CD14-positive monocyte (primary cell): ENCODE measurements around the gene GPAT3. TPM values are rescaled to one million over a fixed set of nuclear protein-coding genes. Genes with fewer than 3 reads are reported as not detected.

Source experiments
- DNase-seq, 3 donors: peaks; one replicate each; pipeline ENCODE4 v3.0.0-alpha.2; 2011 to 2022
- H2AFZ ChIP-seq: 2 replicates; pipeline ENCODE4 v1.6.0; 2012; ENCODE audit warnings: mild to moderate bottlenecking, low read depth, low read length, inconsistent platforms; ENCODE audit not compliant: insufficient read depth, poor library complexity, severe bottlenecking
- H3K27ac ChIP-seq, 2 donors: 1 replicate in 1 of 2; 2 replicates in 1 of 2; pipeline ENCODE4 v1.5.1; 2012 to 2013; ENCODE audit warnings: low read length in 2 of 2, control low read depth in 1 of 2, inconsistent platforms in 1 of 2, low read depth in 1 of 2, mild to moderate bottlenecking in 1 of 2
- H3K27me3 ChIP-seq, 2 donors: one replicate each; pipeline versions ENCODE4 v1.6.0 to v1.6.1; 2011 to 2013; ENCODE audit warnings: low read length in 2 of 2; ENCODE audit not compliant: control insufficient read depth in 2 of 2, insufficient read depth in 2 of 2
- H3K36me3 ChIP-seq, 2 donors: replicated peaks in 1 of 2; 1 replicate in 1 of 2; 2 replicates in 1 of 2; pipeline versions ENCODE4 v1.5.1 to v1.6.1; 2012 to 2013; ENCODE audit warnings: low read length in 2 of 2, control low read depth in 1 of 2, inconsistent platforms in 1 of 2, mild to moderate bottlenecking in 1 of 2; ENCODE audit not compliant: insufficient read depth in 2 of 2, control insufficient read depth in 1 of 2
- H3K4me1 ChIP-seq, 2 donors: 1 replicate in 1 of 2; 2 replicates in 1 of 2; pipeline versions ENCODE4 v1.5.1 to v1.6.1; 2012 to 2013; ENCODE audit warnings: low read length in 2 of 2, control low read depth in 1 of 2, inconsistent platforms in 1 of 2, mild to moderate bottlenecking in 1 of 2, moderate library complexity in 1 of 2; ENCODE audit not compliant: insufficient read depth in 2 of 2, control insufficient read depth in 1 of 2
- H3K4me2 ChIP-seq: replicated peaks from 2 replicates; pipeline ENCODE3; 2012; ENCODE audit warnings: low read length, moderate library complexity, mild to moderate bottlenecking; ENCODE audit not compliant: poor library complexity, severe bottlenecking; ENCODE audit errors: extremely low read depth
- H3K4me3 ChIP-seq, 3 experiments: fragments of 200-600 bp in 1 of 3; sonication (generic) in 1 of 3; replicated peaks in 1 of 3; 1 replicate in 2 of 3; 2 replicates in 1 of 3; pipeline ENCODE4 v1.5.1; 2011 to 2013; ENCODE audit warnings: low read length in 3 of 3, mild to moderate bottlenecking in 3 of 3, control low read depth in 2 of 3, low read depth in 2 of 3, inconsistent platforms in 1 of 3, moderate library complexity in 1 of 3
- H3K79me2 ChIP-seq: 2 replicates; pipeline ENCODE4 v1.6.0; 2012; ENCODE audit warnings: mild to moderate bottlenecking, control low read depth, inconsistent platforms, low read length, moderate library complexity; ENCODE audit not compliant: insufficient read depth
- H3K9ac ChIP-seq: 2 replicates; pipeline ENCODE4 v1.6.0; 2017; ENCODE audit warnings: low read length, mild to moderate bottlenecking; ENCODE audit not compliant: insufficient read depth, poor library complexity, severe bottlenecking
- H3K9me3 ChIP-seq, 2 donors: replicated peaks in 1 of 2; 1 replicate in 1 of 2; 2 replicates in 1 of 2; pipeline versions ENCODE4 v1.5.1 to v1.6.1; 2012 to 2013; ENCODE audit warnings: low read length in 2 of 2, control low read depth in 1 of 2; ENCODE audit not compliant: control insufficient read depth in 1 of 2, insufficient read depth in 1 of 2
- H4K20me1 ChIP-seq: 2 replicates; pipeline ENCODE4 v1.6.0; 2012; ENCODE audit warnings: mild to moderate bottlenecking, low read length, control low read depth, moderate library complexity; ENCODE audit not compliant: insufficient read depth
- H3K27ac Mint-ChIP-seq, 7 donors: one replicate each; pipeline ENCODE4 v1.8.0; 2020; ENCODE audit warnings: mild to moderate bottlenecking in 7 of 7, mixed read lengths in 7 of 7, moderate library complexity in 6 of 7, inconsistent platforms in 2 of 7
- H3K27me3 Mint-ChIP-seq, 3 donors: one replicate each; pipeline ENCODE4 v1.8.0; 2021 to 2022; ENCODE audit warnings: low read depth in 3 of 3, mild to moderate bottlenecking in 3 of 3, mixed read lengths in 3 of 3, moderate library complexity in 3 of 3, inconsistent platforms in 1 of 3
- H3K36me3 Mint-ChIP-seq, 2 donors: one replicate each; pipeline ENCODE4 v1.8.0; 2020; ENCODE audit warnings: mixed read lengths in 2 of 2, inconsistent platforms in 1 of 2, mild to moderate bottlenecking in 1 of 2
- H3K4me1 Mint-ChIP-seq: one replicate; pipeline ENCODE4 v1.8.0; 2020; ENCODE audit warnings: mild to moderate bottlenecking, mixed read lengths
- H3K4me3 Mint-ChIP-seq, 2 donors: one replicate each; pipeline ENCODE4 v1.8.0; 2020; ENCODE audit warnings: mild to moderate bottlenecking in 2 of 2, mixed read lengths in 2 of 2, moderate library complexity in 1 of 2
- H3K9me3 Mint-ChIP-seq, 7 donors: one replicate each; pipeline ENCODE4 v1.8.0; 2020 to 2022; ENCODE audit warnings: mixed read lengths in 7 of 7, mild to moderate bottlenecking in 6 of 7, moderate library complexity in 6 of 7, inconsistent platforms in 2 of 7
- CTCF ChIP-seq: fragments of 200-600 bp; IDR thresholded peaks from one replicate; pipeline ENCODE4 v1.8.0; 2022; ENCODE audit warnings: antibody characterized with exemption, mild to moderate bottlenecking
- WGBS: methylation state at CpG from one replicate; pipeline ENCODE4 v1.1.5; 2013; ENCODE audit warnings: missing lambda C conversion rate; ENCODE audit not compliant: insufficient coverage; 5-methylcytosine and 5-hydroxymethylcytosine counted together
- intact Hi-C, 2 donors: fragments of 100-400 bp; cut with micrococcal nuclease; formaldehyde crosslinking; loops; one replicate each; pipeline versions ENCODE4 v1.15.0 to v1.15.1; 2023
- polyA plus RNA-seq, 3 donors: library from polyadenylated mRNA; depleted of rRNA in 1 of 3; unstranded in 2 of 3; stranded (reverse) in 1 of 3; fragments of 300-500 nt in 2 of 3; fragments of >200 nt in 1 of 3; fragmentation: Illumina TruSeq in 2 of 3; gene quantifications; 1 replicate in 2 of 3; 2 replicates in 1 of 3; pipeline ENCODE4 v1.2.3, GENCODE V29; 2012 to 2021

GPAT3 gene
- polyA plus RNA-seq, 3 donors, result 20.9 to 46.2 (median 44.2) TPM

DNA sequence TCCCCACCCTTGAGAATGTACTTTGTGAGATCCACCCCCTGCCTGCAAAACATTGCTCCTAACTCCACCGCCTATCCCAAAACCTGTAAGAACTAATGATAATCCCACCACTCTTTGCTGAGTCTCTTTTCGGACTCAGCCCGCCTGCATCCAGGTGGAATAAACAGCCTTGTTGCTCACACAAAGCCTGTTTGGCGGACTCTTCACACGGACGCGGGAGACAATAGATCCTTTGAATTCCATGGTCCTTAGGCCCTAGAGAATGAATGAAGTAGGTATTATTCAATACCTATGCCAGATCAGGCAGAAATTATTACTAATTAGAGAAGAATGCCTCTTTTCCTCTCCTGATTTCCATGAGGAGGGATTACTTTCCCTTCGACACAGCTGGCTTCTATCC lies 101.0 kb downstream of the GPAT3 start:
- H3K9me3 ChIP-seq, result no peaks in the 10 kb centered on the region
- H3K27me3 ChIP-seq, result peaks cover 0 to 4% of the 10 kb centered on the region in 2 donors
- no peak overlapping the region for H3K9ac ChIP-seq
- H3K4me2 ChIP-seq, result no peak overlapping the region
- H3K4me3 ChIP-seq, result no peak overlapping the region
- intact Hi-C loops, result loop anchor here in 1 of 2 donors (10.0 kb wide), 1 partner anchor 62 kb away; no protein-coding TSS in a partner anchor
- Mint-ChIP-seq H3K27ac (no peak overlapping the region), H3K4me3 (no peak overlapping the region), H3K27me3 (peaks cover 4 to 10% (median 9%) of the 10 kb centered on the region in 3 donors), H3K9me3 (peaks cover 0 to 4% (median 0%) of the 10 kb centered on the region in 7 donors), H3K4me1 (peaks cover 6% of the 10 kb centered on the region), H3K36me3 (no peaks in the 10 kb centered on the region)
- H2AFZ ChIP-seq, result no peak overlapping the region
- 100% methylated on average over 1 of the region's 8 CpGs for WGBS
- H3K36me3 ChIP-seq, result no peaks in the 10 kb centered on the region
- peaks cover 0 to 2% of the 10 kb centered on the region in 2 donors for H3K4me1 ChIP-seq
- H3K79me2 ChIP-seq, result no peaks in the 10 kb centered on the region
- no peaks in the 10 kb centered on the region for H4K20me1 ChIP-seq
- H3K27ac ChIP-seq, result no peak overlapping the region
- no peak for DNase-seq
- no peak for TF ChIP-seq CTCF

DNA sequence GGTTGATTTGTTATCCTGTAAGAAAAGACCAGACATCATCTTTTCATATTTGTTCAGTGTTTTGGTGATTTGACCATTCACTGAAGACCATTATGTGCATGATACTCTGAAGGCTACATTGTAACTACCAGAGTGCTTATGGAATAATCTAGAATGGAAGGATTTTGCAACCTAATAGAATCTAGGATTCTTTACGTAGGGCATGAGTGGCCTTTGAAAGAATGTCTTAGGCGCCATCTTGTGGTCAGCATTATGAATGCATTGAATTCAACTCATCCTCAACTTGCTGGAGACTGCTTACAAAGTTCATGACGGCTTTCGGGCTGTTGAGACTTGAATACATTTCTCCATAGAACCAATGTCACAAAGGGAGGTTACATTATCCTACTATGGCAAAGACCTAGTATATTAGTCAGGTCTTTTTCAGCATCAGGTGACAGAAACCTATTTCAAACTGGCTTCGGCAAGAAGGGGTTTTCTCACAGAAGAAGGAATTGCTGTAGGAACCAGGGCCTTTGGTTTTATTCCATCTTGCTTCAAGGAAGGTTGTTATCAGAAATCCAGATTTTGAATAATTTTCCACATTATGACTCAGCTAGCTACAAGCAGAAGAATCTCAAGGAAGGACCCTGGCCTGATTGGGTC lies 104.1 kb downstream of the GPAT3 start:
- Histone ChIP-seq H4K20me1 (no peaks in the 10 kb centered on the region), H3K9me3 (no peaks in the 10 kb centered on the region), H3K4me3 (no peak overlapping the region), H3K4me1 (no peaks in the 10 kb centered on the region), H2AFZ (no peak overlapping the region), H3K27ac (no peak overlapping the region), H3K9ac (no peak overlapping the region), H3K36me3 (no peaks in the 10 kb centered on the region), H3K79me2 (no peaks in the 10 kb centered on the region), H3K4me2 (no peak overlapping the region), H3K27me3 (peaks cover 0 to 4% of the 10 kb centered on the region in 2 donors)
- intact Hi-C loops, result loop anchor here (2.0 to 10.0 kb wide), 3 partner anchors 65 to 865 kb away; no protein-coding TSS in a partner anchor
- TF ChIP-seq CTCF, result peak; percentile 88
- Mint-ChIP-seq H3K4me1 (peaks cover 7% of the 10 kb centered on the region), H3K9me3 (peaks cover 0 to 4% (median 1%) of the 10 kb centered on the region in 7 donors), H3K27me3 (peaks cover 6 to 11% (median 9%) of the 10 kb centered on the region in 3 donors), H3K4me3 (peak overlapping the region in 1 of 2 donors; percentile 49), H3K27ac (no peak overlapping the region), H3K36me3 (no peaks in the 10 kb centered on the region)
- 14% methylated on average over 2 of the region's 5 CpGs for WGBS
- DNase-seq, result peak; percentile 58 to 80 (median 72)
